Stimulated activated CD4-positive, alpha-beta T cell treated with anti-CD3 and anti-CD28 coated beads, Interleukin-12 subunit alpha, Interleukin-12 subunit beta, amount 100 ng/mL, for 4 hours (primary cell): Measurements from ENCODE around the gene ANTXR1.

Experiments used
- DNase-seq: peaks from one replicate; pipeline ENCODE4 v3.0.0-alpha.2; 2020

Gene ANTXR1

DNA sequence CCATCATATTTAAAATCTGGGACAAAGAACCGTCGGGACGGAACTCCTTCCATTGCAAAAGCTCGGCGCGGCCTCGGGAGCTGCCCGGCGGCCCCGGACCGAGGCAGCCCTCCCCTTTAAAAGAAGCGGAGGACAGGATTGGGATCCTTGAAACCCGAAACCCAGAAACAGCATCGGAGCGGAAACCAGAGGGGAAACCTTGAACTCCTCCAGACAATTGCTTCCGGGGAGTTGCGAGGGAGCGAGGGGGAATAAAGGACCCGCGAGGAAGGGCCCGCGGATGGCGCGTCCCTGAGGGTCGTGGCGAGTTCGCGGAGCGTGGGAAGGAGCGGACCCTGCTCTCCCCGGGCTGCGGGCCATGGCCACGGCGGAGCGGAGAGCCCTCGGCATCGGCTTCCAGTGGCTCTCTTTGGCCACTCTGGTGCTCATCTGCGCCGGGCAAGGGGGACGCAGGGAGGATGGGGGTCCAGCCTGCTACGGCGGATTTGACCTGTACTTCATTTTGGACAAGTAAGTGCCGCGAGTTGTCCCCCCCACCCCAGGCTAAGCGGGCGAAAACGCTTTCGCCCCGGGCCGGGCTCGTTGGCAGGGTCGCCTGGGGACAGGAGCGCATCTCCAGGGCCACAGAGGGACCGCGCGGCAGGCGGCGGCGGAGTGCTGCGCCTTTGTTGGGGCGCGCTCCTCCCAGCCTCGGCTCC lies at the start of gene ANTXR1:
Gene ANTXR1 (plus strand): TSS at position 38 of the 698 bp plus-strand sequence. CDS start 321 bp downstream, at position 359.
- DNase-seq = peak; percentile 3

DNA sequence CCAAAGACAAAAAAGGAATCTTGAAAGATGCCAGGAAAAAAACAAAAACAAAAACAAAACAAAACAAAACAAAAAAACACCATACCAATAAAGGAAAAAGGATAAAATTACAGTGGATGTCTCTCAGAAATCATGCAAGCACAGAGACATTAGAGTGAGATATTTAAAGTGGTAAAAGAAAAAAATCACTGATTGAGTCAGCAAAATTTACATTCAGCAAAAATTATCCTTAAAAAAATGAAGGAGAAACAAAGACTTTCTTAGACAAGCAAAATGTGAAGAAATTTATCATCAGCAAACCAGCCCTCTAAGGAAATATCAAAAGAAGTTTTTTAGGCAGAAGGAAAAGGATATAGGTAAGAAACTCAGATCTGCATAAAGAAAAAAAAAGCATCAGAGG lies 48.7 kb upstream of the ANTXR1 start:
- DNase-seq = no peak

GRCh38 chr2:68968221-68968620 lies 44.8 kb upstream of the ANTXR1 start:
- DNase-seq = no peak

- no peak for DNase-seq
Observed at GRCh38 chr2:68969736-68970490, 43.1 kb upstream of the ANTXR1 start.

GRCh38 chr2:68970566-68971265 lies 42.3 kb upstream of the ANTXR1 start:
- no peak for DNase-seq

GRCh38 chr2:68971591-68972231 lies 41.3 kb upstream of the ANTXR1 start:
- DNase-seq = no peak

DNA sequence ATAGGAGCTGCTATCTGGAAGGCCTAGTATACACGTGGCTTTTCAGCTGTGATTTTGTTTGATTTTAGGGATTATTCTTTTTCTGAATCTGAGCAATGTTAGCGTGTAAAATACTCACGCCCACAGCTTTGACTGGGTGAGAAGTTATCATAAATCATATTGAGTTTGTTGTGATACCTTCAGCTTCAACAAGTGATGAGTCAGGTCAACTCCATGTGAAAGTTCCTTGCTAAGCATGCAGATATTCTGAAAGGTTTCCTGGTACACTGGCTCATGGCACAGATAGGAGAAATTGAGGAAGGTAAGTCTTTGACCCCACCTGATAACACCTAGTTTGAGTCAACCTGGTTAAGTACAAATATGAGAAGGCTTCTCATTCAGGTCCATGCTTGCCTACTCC lies 38.7 kb upstream of the ANTXR1 start, which contains the start of gene GKN1:
Gene GKN1 (plus strand): TSS at position 386 of the 400 bp plus-strand sequence. CDS start 42 bp downstream, outside the sequence.
- DNase-seq = no peak

DNA sequence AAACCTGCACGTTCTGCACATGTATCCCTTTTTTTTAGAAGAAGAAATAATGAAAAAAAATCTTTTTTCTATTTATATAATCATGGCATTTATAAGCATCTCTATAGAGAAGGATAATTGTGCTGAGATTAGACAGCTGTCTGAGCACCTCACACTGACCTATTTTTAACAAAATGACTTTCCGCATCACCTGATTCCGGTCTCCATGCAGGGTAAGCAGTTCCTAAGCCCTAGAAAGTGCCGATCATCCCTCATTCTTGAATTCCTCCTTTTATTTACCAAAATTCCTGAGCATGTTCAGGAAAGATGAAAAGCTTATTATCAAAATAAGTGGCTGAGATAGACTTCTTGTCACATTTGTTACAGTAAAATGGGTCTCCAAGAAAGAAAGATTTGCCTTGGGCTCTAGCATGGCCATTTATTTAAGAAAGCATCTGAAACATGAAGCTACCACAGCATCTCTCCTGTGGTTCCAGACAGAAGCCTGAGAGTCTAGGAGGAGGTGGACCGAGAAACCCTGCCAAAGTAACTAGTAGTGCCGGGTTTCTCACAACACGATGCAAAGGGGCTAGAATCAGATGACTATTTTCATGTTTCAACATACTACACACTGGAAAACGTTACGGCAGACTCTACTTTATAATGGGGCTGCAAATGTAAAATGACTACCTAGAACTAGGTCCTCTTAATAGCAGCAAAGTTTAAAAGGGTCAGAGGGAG lies 37.9 kb upstream of the ANTXR1 start:
- DNase-seq = no peak

- DNase-seq = no peak
Observed at GRCh38 chr2:68975844-68976243, 37.1 kb upstream of the ANTXR1 start.

- no peak for DNase-seq
Observed at GRCh38 chr2:68977453-68977852, 35.5 kb upstream of the ANTXR1 start.

DNA sequence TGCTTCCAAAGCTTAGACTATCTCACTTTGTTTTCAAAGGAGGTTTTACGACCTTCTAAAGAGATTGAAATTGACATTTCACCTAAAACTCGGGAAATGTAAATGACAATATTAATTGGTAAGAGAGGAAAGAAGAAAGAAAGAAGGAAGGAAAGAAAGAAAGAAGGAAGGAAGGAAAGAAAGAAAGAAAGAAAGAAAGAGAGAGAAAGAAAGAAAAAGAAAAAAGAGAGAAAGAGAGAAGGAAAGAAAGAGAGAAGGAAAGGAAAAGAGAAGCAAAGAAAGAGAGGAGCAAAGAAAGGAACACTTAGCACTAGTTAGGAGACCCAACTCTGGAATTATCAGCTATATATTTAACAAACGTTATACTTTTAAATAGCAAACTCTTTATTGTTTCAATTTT lies 34.9 kb upstream of the ANTXR1 start:
- no peak for DNase-seq

DNA sequence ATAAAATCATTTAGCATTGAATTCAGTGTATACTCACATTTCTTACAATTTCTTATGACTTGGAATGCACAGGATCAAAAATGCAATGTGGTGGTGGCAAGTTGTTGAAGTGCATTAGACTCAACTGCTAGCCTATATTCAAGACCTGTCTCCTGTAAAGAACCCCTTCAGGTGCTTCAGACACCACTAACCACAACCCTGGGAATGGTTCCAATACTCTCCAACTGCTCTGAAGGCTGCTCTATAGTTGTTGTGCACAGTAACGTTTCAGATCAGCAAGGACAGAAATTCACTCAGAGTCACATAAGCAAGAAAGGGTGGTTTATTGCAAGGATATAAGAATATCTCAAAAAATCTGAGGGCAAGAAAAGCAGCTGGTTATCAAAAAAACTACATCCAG lies 32.0 kb upstream of the ANTXR1 start:
- DNase-seq = no peak

DNA sequence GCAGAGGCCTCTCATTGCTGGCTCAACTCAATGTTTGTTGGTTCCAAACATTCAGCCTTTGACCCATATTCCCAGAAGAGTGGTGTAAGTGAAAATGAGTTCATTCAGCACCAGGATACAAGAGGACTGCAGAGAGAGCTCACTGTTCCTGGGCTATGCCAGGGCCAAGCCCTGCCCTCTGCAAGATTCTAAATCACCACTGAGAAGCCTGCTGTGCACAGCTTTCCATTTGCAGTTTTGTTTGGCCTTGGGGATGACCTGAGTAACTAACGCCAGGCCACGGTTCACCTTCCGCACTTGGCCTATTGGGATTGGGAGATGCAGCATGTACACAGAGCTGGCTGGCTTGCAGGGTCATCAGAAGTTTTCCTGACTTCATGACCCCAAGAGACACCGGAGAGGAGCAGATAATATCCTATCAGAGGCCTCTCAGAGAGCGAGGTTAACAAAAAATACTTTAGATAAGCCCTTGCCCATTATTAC lies 25.9 kb upstream of the ANTXR1 start:
- no peak for DNase-seq

DNA sequence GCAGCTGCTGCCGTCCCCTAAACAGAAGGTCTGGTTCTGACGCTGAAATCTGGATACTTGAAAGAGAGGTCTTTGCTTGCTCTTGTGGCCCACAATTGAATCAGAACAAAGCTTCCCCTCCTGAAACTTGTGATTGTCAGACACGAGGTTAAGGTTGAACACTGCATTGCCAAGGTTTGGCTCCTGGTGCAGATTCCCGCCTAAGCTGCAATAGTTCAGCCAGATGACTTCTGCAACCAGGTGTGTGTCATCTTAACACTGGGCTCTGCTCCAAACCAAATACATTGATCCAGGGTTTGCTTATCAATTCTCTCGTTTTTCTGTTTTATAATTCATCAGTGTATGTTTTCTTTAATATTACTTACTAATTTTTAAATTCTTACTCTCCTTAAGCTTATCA lies 23.9 kb upstream of the ANTXR1 start:
- DNase-seq = no peak

- DNase-seq = no peak
Observed at GRCh38 chr2:68992341-68992740, 20.6 kb upstream of the ANTXR1 start.

DNA sequence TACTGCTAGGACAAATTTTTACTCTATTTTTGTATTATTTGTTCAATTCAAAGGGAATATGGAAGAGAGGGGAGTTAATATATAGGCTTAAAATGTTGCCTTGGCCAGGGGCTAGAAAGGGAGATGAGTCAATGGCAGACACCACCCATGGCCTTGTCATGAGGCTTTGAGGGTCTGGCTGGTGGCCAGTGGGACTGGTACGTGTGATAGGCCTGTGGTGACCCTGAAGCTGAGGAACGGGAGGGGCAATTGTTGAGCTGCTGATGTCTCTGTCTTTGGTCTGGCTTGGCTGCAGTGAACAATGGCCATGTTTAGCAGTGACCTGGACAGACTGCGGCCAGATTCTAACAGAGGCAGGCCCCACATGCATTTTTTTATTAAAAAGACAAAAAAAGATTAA lies 20.0 kb upstream of the ANTXR1 start:
- DNase-seq = no peak

DNA sequence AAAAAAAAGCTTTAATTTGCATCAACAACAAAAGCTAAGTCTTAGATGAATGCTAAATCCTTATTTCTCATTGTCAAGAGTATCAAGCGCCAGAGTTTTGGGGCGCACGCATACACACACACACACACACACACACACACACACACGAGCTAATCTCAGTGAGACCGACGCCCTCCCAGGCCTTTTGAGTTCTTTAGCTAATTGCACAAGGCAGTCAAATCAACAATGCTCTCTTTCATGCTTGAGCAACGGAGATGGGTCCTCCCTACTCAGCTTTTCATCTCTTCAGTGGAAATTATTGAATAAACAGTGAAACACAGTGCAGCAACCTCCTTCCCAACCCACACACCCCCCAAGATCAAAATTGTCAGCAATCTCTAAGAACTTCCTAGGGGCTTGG lies 19.3 kb upstream of the ANTXR1 start:
- no peak for DNase-seq

DNA sequence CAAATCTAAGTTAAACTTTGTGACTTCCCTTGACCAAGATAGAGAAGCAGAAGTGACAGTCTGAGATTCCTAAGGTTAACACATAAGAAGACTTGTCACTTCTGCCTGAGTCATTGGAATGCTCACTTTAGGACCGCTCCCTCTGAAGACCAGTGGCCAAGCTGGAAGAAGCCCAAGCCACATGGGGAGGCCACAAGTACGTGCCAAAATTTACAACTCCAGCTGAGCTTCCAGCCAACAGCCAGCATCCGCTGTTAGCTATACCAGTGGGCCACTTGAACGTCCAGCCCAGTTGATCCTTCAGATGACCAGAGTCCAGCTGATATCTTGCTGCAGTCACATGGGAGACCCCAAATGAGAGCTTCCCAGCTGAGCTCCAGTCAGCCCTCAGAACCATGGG lies 18.1 kb upstream of the ANTXR1 start:
- no peak for DNase-seq

- DNase-seq = no peak
Observed at GRCh38 chr2:68995916-68996315, 17.1 kb upstream of the ANTXR1 start.

DNA sequence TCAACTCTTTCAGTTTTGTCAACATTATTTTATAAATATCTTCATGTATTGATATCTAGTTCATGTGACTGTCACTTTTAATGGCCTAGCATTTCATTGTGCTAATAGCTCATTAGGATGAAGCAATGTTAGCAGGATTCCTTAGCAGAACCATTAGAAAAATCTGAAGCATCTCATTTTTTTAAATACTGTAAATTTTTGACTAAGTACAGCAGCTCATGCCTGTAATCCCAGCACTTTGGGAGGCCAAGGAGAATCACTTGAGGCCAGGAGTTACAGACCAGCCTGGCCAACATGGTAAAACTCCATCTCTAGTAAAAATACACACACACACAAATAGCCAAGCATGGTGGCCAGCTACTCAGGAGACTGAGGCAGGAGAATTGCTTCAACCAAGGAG lies 15.6 kb upstream of the ANTXR1 start:
- DNase-seq = no peak

GRCh38 chr2:69001879-69002278 lies 11.1 kb upstream of the ANTXR1 start:
- DNase-seq = no peak

- no peak for DNase-seq
Observed at GRCh38 chr2:69003731-69004130, 9.2 kb upstream of the ANTXR1 start.
